Kidney (tissue), 14 donors: Measurements from ENCODE around the gene PA2G4. TPM values are rescaled to one million over a fixed set of nuclear protein-coding genes. Genes with fewer than 3 reads are reported as not detected.

Experiments used
- DNase-seq, 5 donors: peaks; one replicate each; pipeline ENCODE4 v3.0.0-alpha.2; 2013 to 2020
- FAIRE-seq: peaks from 2 replicates; lab custom pipeline; 2012; peaks lifted over from hg19 to GRCh38; lab: Jason Lieb, UNC
- H3K27ac ChIP-seq, 2 donors: one replicate each; pipeline ENCODE4 v1.7.0; 2013; ENCODE audit warnings: low read depth in 2 of 2, low read length in 2 of 2, inconsistent platforms in 1 of 2
- H3K27me3 ChIP-seq: one replicate; pipeline ENCODE4 v1.7.1; 2013; ENCODE audit warnings: low read length, inconsistent platforms; ENCODE audit not compliant: control insufficient read depth, insufficient read depth
- H3K36me3 ChIP-seq, 3 donors: one replicate each; pipeline versions ENCODE4 v1.7.0 to v1.7.1; 2013; ENCODE audit warnings: low read length in 3 of 3, control low read depth in 1 of 3, inconsistent platforms in 1 of 3; ENCODE audit not compliant: insufficient read depth in 3 of 3, control insufficient read depth in 2 of 3
- H3K4me1 ChIP-seq, 3 donors: one replicate each; pipeline versions ENCODE4 v1.7.0 to v1.7.1; 2013; ENCODE audit warnings: low read length in 3 of 3, inconsistent platforms in 1 of 3, low read depth in 1 of 3; ENCODE audit not compliant: control insufficient read depth in 2 of 3, insufficient read depth in 2 of 3
- H3K4me3 ChIP-seq, 3 donors: one replicate each; pipeline versions ENCODE4 v1.7.0 to v1.8.1; 2013; ENCODE audit warnings: low read length in 3 of 3, control low read depth in 1 of 3, inconsistent platforms in 1 of 3
- H3K9ac ChIP-seq, 3 donors: one replicate each; pipeline versions ENCODE4 v1.7.0 to v1.7.1; 2013; ENCODE audit warnings: low read length in 3 of 3, control low read depth in 1 of 3, inconsistent platforms in 1 of 3
- H3K9me3 ChIP-seq, 3 donors: one replicate each; pipeline versions ENCODE4 v1.7.0 to v1.7.1; 2013; ENCODE audit warnings: low read length in 3 of 3, control low read depth in 1 of 3, inconsistent platforms in 1 of 3; ENCODE audit not compliant: control insufficient read depth in 2 of 3, insufficient read depth in 1 of 3
- CTCF ChIP-seq: IDR thresholded peaks from 3 replicates; pipeline ENCODE4 v1.5.1; 2012; ENCODE audit warnings: mild to moderate bottlenecking, moderate library complexity, borderline replicate concordance; ENCODE audit not compliant: insufficient read depth; ENCODE audit errors: extremely low read depth
- intact Hi-C: fragments of 100-400 bp; cut with DNase I; formaldehyde crosslinking; loops from one replicate; pipeline ENCODE4 v1.11.1; 2022
- polyA plus RNA-seq: library from polyadenylated mRNA; stranded (reverse); fragments of 350-450 nt; fragmentation: Illumina TruSeq; extraction: RNeasy Lipid Tissue Mini Kit (QIAGEN cat#74804); gene quantifications from one replicate; pipeline ENCODE4 v1.2.3, GENCODE V29; 2014; ENCODE audit warnings: low read depth, low replicate concordance; ENCODE audit not compliant: insufficient read depth
- total RNA-seq: library from RNA; stranded (reverse); fragmentation: NEBNext Ultra II Directional; extraction: Animal tissue kit (Norgen Biotek cat#: 25700); gene quantifications from one replicate; pipeline ENCODE4 v1.2.1, GENCODE V29; 2021
- donor health status: control.
- donor health status: control.
- donor health status: control.
- donor health status: control.
- donor health status: control.
- donor health status: DM: yes; HTN: yes; CAD: no.
- donor health status: Normal renal cell carcinoma (clear cell type).

PA2G4 gene
- total and polyA plus RNA-seq, 2 donors from 2014 or later, result 72.4 to 76.8 TPM

DNA sequence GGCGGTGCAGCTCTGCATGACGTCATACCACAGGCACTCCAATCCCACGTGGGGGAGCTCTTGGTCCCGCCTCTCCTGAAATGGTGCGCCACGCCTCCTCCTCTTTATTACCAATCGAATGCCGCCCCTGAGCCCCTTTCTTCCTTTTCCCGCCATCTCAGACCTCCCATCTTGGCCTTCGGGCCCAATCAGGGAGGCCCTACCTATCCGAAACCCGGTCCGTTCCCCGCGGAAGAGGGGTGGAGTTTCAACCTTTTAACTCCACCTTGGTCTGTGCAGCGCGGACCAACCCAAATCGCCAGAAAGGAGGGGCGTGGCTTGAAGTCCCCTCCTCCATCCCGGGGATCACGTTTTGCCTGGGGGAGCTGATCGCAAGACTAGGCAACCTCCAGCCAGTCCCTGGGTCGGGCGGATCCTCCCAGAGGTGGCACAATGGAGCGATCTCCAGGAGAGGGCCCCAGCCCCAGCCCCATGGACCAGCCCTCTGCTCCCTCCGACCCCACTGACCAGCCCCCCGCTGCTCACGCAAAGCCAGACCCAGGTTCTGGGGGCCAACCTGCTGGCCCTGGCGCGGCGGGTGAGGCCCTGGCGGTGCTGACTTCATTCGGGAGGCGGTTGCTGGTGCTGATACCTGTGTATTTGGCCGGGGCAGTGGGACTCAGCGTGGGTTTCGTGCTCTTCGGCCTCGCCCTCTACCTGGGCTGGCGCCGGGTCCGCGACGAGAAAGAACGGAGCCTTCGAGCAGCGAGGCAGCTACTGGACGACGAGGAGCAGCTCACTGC lies 23.7 kb downstream of the PA2G4 start, which contains the start of gene ESYT1:
TSS of gene ESYT1 (plus strand) at position 380 of the 782 bp plus-strand sequence. CDS start at position 433, 53 bp downstream.
- FAIRE-seq (peak; percentile 98), DNase-seq (peak; percentile 99 to 100 (median 100))
- peaks cover 11 to 25% (median 12%) of the 10 kb centered on the region in 3 donors for H3K4me1 ChIP-seq
- no peaks in the 10 kb centered on the region for H3K27me3 ChIP-seq
- H3K4me3 ChIP-seq, result peak within 1 kb of the TSS; percentile 80 to 83 (median 82)
- intact Hi-C loops, result loop anchor here (10.0 kb wide), 1 partner anchor 57 kb away; the partner anchor contains the start of gene SMARCC2
- H3K9ac ChIP-seq, result peak within 1 kb of the TSS; percentile 77 to 95 (median 90)
- peaks cover 2 to 20% (median 11%) of the 10 kb centered on the region in 3 donors for H3K36me3 ChIP-seq
- peak within 1 kb of the TSS; percentile 88 to 90 for H3K27ac ChIP-seq
- TF ChIP-seq CTCF, result no peak
- no peaks in the 10 kb centered on the region for H3K9me3 ChIP-seq

DNA sequence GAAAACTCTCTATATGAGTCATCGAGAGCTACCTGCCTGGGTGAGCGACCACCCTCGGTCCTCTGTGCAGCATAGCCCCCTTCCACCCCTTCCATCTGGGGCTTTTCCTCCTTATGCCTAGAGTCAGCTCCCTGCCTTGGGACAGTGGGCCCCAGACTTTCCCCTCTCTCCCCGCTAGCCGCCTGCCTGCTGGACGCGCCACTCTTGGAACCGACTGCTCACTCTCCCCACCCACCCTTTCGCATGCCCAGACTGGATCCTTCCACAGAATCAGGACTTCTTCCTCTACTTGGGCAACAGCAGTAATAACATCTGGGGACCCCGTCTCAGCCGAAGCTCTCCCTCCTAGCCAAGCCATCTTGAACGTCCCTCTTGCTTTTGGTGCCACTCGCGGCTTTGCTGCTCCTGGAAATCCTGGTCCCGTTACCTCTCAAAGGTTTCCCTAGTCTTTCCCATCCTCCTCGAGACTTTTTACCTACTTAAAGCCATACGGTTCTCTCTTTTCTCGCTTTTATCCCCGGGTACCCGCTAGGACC lies 24.4 kb downstream of the PA2G4 start:
- Histone ChIP-seq H3K9ac (peak overlapping the region; percentile 77 to 95 (median 90)), H3K27ac (peak overlapping the region; percentile 88 to 90), H3K36me3 (peaks cover 4 to 20% (median 18%) of the 10 kb centered on the region in 3 donors), H3K4me1 (peaks cover 11 to 25% (median 12%) of the 10 kb centered on the region in 3 donors), H3K27me3 (no peaks in the 10 kb centered on the region), H3K4me3 (peak overlapping the region; percentile 80 to 83 (median 82)), H3K9me3 (no peaks in the 10 kb centered on the region)
- intact Hi-C loops, result loop anchor here (10.0 kb wide), 1 partner anchor 56 kb away; the partner anchor contains the start of gene SMARCC2
- DNase-seq (peak in 4 of 5 donors; percentile 47 to 84 (median 60)), FAIRE-seq (no peak)
- TF ChIP-seq CTCF, result no peak

DNA sequence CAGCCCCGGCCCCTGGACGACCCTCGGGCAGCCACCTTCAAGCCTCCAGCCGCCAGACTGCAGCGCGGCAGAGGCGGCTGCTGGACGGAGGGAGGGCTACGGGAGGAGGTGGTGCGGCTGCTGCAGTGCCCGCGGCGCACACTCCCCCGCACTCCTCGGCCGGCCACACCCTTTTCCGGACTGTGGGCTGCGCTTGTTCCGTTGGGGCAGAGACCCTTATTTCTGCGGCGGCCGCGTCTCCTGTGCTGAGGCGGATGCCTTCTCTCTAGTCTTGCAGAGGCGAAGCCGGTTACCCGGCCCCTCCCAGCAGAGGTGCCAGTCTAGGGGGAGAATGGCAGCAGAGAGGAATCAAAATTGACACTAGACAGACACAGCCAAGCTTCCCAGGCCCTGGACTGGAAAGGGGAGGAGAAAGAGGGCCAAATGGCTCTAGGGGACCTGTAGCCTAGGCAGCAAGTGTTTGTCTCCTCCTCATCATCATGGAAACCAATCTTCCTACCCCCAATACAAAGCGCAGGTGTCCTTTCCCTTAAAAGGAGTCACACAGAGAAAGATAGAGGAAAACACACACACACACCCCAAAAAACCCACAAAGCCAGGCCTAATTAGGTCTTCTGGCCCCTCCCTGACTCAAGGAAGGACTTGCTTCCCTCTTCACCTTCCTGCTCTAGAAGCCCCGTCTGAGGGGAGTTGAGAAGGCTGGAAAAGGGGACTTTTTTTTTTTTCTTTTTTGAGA lies 25.0 kb downstream of the PA2G4 start:
- intact Hi-C loops, result loop anchor here (10.0 kb wide), 1 partner anchor 55 kb away; the partner anchor contains the start of gene SMARCC2
- peaks cover 11 to 25% (median 12%) of the 10 kb centered on the region in 3 donors for H3K4me1 ChIP-seq
- no peak for FAIRE-seq

More for the DNA sequence above, 25.0 kb downstream of the PA2G4 start:
- Histone ChIP-seq H3K4me3 (peak overlapping the region; percentile 80 to 83 (median 82)), H3K9me3 (no peaks in the 10 kb centered on the region), H3K9ac (peak overlapping the region; percentile 77 to 95 (median 90)), H3K27me3 (no peaks in the 10 kb centered on the region), H3K27ac (peak overlapping the region; percentile 88 to 90), H3K36me3 (peaks cover 4 to 25% (median 24%) of the 10 kb centered on the region in 3 donors)
- DNase-seq, result peak; percentile 81 to 92 (median 87)
- TF ChIP-seq CTCF, result no peak
